GM19452 (cell line): ENCODE results near the gene ZNF496.
"Not testable (repeated sequence)": the region's sequence is repeated elsewhere in the genome, so short reads cannot be mapped to it uniquely, and the experiment has no call there.

Source experiments
- ATAC-seq: cut with Tn5 transposase; IDR thresholded peaks from one replicate; pipeline ENCODE4 v1.9.1; 2021; ENCODE audit not compliant: unreplicated experiment

The ZNF496 gene

GRCh38 chr1:247360116-247360898, 28.6 kb upstream of the ZNF496 start:
- ATAC-seq = no peak

GRCh38 chr1:247359559-247359958, 27.9 kb upstream of the ZNF496 start:
- no peak for ATAC-seq

- ATAC-seq = no peak
These were observed 27.3 kb upstream of the ZNF496 start for GRCh38 chr1:247358920-247359319.

GRCh38 chr1:247357781-247358211, 26.1 kb upstream of the ZNF496 start:
- ATAC-seq = peak; percentile 93

- ATAC-seq = no peak
These were observed 25.5 kb upstream of the ZNF496 start for GRCh38 chr1:247357052-247357780.

- not testable (repeated sequence) for ATAC-seq
These were observed 23.5 kb upstream of the ZNF496 start for GRCh38 chr1:247355160-247355559.

DNA sequence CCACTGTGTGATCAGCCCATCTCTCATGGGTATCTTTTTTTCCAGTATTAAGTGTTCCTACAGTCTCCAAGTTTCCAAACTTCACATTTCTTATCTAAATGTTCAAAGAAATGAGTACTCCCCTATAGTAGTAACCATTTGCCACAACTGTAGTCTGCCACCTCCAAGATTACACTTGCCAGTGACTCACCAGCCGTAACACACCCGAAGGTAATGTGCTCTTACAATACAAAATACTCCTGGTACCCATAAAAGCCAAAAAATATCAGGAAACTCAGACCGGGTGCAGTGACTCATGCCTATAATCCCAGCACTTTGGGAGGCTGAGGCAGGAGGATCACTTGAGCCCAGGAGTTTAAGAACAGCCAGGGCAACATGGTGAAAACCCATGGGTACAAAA, 20.5 kb upstream of the ZNF496 start:
- no peak for ATAC-seq

GRCh38 chr1:247350587-247350986, 18.9 kb upstream of the ZNF496 start:
- no peak for ATAC-seq

- no peak for ATAC-seq
These were observed 16.0 kb upstream of the ZNF496 start for GRCh38 chr1:247347477-247348222.

GRCh38 chr1:247345881-247346280, 14.2 kb upstream of the ZNF496 start:
- ATAC-seq = no peak

DNA sequence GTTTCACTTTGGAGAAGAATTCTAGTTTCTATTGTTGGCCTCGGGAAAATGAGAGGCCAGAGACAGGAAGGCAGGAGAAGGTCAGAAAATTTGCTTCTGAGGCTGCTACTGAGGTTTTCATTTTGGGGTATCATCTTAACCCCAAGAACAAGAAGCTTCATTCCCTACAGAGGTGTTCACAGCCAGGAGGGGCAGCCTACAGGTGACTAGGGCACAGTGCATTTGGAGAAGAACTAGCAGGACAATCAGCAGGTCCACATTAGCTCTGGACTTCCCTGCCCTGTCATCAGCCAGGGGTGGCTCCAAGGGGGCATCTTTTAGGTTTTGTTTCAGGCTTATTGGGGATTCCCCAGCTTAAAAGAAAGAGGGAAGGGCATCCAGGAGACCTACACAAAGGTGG, 12.1 kb upstream of the ZNF496 start:
- ATAC-seq = no peak

DNA sequence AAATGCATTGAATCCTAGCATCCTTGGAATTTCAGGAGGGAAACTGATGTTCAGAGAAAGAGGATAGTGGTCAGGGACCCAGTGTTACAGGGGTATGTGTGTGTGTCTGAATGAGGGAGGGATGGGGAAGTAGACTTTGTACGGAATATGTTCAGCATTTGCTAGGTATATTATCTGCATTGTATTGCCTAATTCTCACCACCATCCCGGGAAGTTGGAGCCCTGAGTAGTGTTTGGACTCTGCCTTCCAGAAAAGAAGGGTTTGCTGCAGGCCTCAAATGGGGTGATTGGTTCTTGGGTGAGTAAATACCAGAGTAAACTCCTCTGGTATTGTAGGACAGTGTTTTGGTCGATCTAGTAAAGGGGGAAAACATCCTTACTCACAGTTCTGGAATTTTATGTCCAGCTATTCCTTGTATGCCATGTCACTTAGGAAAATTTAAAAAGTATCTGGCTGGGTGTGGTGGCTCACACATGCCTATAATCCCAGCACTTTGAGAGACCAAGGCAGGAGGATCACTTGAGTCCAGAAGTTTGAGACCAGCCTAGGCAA, 7.1 kb upstream of the ZNF496 start:
- ATAC-seq = no peak

DNA sequence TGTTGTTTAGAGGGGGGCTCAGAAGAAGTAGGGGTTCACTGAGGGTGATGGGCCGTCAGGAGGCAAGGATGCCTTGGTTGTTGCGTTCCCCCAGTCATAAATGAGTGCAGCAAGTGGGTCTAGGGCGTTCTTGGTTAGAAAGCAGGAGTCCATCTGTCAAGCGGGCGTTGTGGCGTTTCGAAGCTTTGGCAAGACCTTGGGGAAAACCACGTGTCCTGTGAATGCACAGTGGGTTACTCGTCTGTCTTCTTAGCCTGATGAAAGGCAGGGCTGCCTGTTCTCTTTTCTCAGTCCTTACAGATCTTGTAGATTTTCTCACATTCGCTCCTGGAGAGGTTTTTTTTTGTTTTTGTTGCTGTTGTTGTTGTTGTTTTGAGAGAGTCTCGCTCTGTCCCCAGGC, 6.3 kb upstream of the ZNF496 start:
- ATAC-seq = no peak

DNA sequence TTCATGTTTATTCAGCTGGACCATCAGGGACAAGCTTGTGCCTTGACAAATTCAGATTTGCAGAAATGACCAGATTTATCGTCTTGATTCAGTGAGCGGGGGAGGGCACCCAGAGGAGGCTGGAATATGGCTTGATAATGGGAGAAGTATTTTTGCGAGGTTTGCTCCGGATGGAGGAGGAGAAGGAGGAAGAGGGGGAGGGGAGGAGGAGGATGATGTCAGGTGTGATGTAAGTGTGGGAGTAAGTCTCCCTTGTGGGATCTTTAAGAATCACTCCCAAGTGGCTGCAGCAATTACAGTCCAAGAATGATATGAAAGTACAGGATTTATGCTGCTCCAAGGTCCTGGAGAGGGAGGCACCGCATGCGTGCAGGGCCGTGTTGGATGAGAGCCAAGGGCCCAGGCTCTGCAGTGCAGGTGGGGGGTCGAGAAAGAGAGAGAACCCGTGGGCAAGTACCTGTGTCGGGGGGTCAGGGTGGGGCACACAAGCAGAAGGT, 5.6 kb upstream of the ZNF496 start:
- no peak for ATAC-seq

GRCh38 chr1:247336390-247336789, 4.7 kb upstream of the ZNF496 start:
- ATAC-seq = no peak

- ATAC-seq = no peak
These were observed 4.2 kb upstream of the ZNF496 start for GRCh38 chr1:247335882-247336281.

DNA sequence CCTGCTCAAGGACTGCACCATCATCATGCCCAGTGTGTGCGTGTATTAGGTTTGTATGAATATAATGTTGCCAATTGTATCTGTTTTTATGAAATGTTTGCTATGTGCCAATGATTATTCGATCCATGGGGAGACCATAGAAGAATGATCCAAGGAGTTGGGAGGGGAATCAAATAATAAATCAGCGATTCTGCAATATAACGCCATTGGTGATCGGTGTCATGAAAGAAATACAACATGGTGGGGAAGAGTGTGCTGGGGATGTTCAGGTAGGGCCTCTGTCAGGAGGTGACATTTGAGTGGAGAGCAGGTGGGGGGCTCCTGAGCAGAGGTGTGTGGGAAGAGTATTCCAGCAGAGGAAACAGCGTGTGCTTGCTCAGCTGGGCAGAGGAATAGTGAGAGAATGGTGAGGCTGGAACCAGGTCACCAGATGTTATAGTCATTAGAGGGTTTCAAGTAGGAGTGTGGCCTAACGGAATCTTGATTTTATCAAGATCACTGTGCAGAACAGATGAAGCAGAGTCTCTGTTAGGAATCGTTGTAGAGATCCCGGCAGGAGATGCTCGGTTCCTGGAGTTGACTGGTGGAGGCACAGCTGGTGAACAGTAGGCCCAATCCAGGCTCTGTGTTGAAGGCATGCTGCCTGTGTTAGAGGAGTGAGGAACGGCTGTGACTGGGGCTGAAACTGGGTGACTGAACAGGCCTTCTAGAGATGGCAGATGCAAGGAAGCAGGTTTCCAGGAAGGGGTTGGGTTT, 2.9 kb upstream of the ZNF496 start:
- ATAC-seq = no peak

DNA sequence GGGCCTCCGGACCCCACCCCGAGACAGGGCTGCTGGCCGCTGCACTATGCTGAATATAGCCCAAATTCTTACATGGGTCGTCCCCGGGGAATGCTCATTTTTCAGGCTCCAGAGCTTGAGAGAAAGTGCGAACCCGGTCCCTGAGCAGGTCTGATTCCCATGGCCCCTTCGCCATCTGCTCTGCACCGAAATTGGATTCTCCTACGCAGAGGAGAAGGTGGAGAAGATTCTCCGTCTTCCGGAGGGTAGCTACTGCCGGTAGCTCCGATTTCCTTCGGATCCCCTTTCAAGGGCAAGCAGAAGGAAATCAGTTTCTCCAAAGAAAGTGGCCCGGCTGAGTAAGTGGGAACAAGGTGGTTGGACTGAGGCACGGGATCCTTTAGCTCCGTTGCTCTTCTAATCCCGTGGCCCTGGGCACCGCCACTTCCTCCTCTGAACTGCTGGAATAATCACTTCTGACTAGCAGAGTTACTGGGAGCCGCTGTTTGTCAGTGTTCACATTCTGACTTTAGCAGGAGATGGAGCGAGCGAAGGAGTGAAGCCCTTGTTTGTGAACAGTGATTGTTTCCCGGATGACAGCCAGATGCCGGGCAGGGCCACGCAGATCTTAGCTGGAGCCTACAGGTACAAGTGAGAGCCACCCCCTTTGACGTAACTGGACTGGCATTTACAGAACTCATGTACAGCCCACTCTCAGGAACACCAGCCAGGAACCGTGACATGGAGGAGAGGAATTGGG, 1.1 kb upstream of the ZNF496 start:
- ATAC-seq = no peak

GRCh38 chr1:247332215-247332622, 552 bp upstream of the ZNF496 start:
- peak; percentile 32 for ATAC-seq

- peak; percentile 53 for ATAC-seq
These were observed 519 bp downstream of the ZNF496 start for GRCh38 chr1:247331172-247331524.
